ENCODE results near the gene CISTR.

The CISTR gene

GRCh38 chr12:53752621-53753020 lies 842 bp upstream of the CISTR start:
- H3K36me3 ChIP-seq (ENCODE audit: low read depth) = no peaks in the 10 kb centered on the region
- H3K27me3 ChIP-seq (ENCODE audit: insufficient read depth, poor library complexity, severe bottlenecking) = peaks cover 49% of the 10 kb centered on the region
- H3K27ac ChIP-seq (ENCODE audit: poor library complexity, severe bottlenecking) = no peak overlapping the region
- ATAC-seq (ENCODE audit: low read depth) (no peak), DNase-seq (ENCODE audit: low spot score) (no peak)
- H3K4me1 ChIP-seq (ENCODE audit: insufficient read depth, poor library complexity, severe bottlenecking) = no peaks in the 10 kb centered on the region
- H3K9me3 ChIP-seq (ENCODE audit: severe bottlenecking) = no peaks in the 10 kb centered on the region
- no peak overlapping the region for H3K4me3 ChIP-seq (ENCODE audit: severe bottlenecking)
- TF ChIP-seq CTCF (IDR thresholded peaks at IDR 0.05; ENCODE audit: poor library complexity, severe bottlenecking) = no peak

GRCh38 chr12:53752192-53752601 lies 418 bp upstream of the CISTR start:
- Histone ChIP-seq H3K27me3 (ENCODE audit: insufficient read depth, poor library complexity, severe bottlenecking) (peaks cover 51% of the 10 kb centered on the region), H3K9me3 (ENCODE audit: severe bottlenecking) (no peaks in the 10 kb centered on the region), H3K27ac (ENCODE audit: poor library complexity, severe bottlenecking) (no peak overlapping the region), H3K36me3 (ENCODE audit: low read depth) (no peaks in the 10 kb centered on the region), H3K4me1 (ENCODE audit: insufficient read depth, poor library complexity, severe bottlenecking) (no peaks in the 10 kb centered on the region), H3K4me3 (ENCODE audit: severe bottlenecking) (no peak overlapping the region)
- ATAC-seq (ENCODE audit: low read depth) (no peak), DNase-seq (ENCODE audit: low spot score) (no peak)
- TF ChIP-seq CTCF (IDR thresholded peaks at IDR 0.05; ENCODE audit: poor library complexity, severe bottlenecking) = no peak

GRCh38 chr12:53750812-53751335 lies 905 bp downstream of the CISTR start:
- no peak for DNase-seq (ENCODE audit: low spot score)

GRCh38 chr12:53749986-53750811 lies 1.6 kb downstream of the CISTR start:
- Histone ChIP-seq H3K4me1 (ENCODE audit: insufficient read depth, poor library complexity, severe bottlenecking) (no peaks in the 10 kb centered on the region), H3K4me3 (ENCODE audit: severe bottlenecking) (no peak overlapping the region), H3K36me3 (ENCODE audit: low read depth) (no peaks in the 10 kb centered on the region), H3K27me3 (ENCODE audit: insufficient read depth, poor library complexity, severe bottlenecking) (peaks cover 56% of the 10 kb centered on the region), H3K27ac (ENCODE audit: poor library complexity, severe bottlenecking) (no peak overlapping the region), H3K9me3 (ENCODE audit: severe bottlenecking) (no peaks in the 10 kb centered on the region)
- no peak for DNase-seq (ENCODE audit: low spot score)
- TF ChIP-seq CTCF (IDR thresholded peaks at IDR 0.05; ENCODE audit: poor library complexity, severe bottlenecking) = no peak
- no peak for ATAC-seq (ENCODE audit: low read depth)

More at GRCh38 chr12:53750812-53751335, 905 bp downstream of the CISTR start:
- Histone ChIP-seq H3K4me1 (ENCODE audit: insufficient read depth, poor library complexity, severe bottlenecking) (no peaks in the 10 kb centered on the region), H3K4me3 (ENCODE audit: severe bottlenecking) (peak overlapping the region; percentile 16), H3K9me3 (ENCODE audit: severe bottlenecking) (no peaks in the 10 kb centered on the region), H3K36me3 (ENCODE audit: low read depth) (no peaks in the 10 kb centered on the region), H3K27me3 (ENCODE audit: insufficient read depth, poor library complexity, severe bottlenecking) (peaks cover 56% of the 10 kb centered on the region), H3K27ac (ENCODE audit: poor library complexity, severe bottlenecking) (no peak overlapping the region)
- no peak for ATAC-seq (ENCODE audit: low read depth)
- TF ChIP-seq CTCF (IDR thresholded peaks at IDR 0.05; ENCODE audit: poor library complexity, severe bottlenecking) = no peak
